Esophagus mucosa (tissue), 1 donor: Measurements from ENCODE around the gene PRR12. TPM values are rescaled to one million over a fixed set of nuclear protein-coding genes. Genes with fewer than 3 reads are reported as not detected.
"Not testable (repeated sequence)": the region's sequence is repeated elsewhere in the genome, so short reads cannot be mapped to it uniquely, and the experiment has no call there.

Experiments
- ATAC-seq: fragments of 200-7000 bp; cut with Tn5 transposase; one replicate; pipeline ENCODE4 v1.9.1; 2020
- total RNA-seq: library from RNA; stranded (reverse); gene quantifications from one replicate; pipeline ENCODE4 v1.2.4, GENCODE V29; 2023
- donor health status: DM: yes; HTN: yes; CAD: no.

The PRR12 gene
- total RNA-seq, 1 donor from 2014 or later, result 11.7 TPM

- ATAC-seq, result peak; percentile 14
These were observed 34.3 kb downstream of the PRR12 start for GRCh38 chr19:49624967-49625910.

DNA sequence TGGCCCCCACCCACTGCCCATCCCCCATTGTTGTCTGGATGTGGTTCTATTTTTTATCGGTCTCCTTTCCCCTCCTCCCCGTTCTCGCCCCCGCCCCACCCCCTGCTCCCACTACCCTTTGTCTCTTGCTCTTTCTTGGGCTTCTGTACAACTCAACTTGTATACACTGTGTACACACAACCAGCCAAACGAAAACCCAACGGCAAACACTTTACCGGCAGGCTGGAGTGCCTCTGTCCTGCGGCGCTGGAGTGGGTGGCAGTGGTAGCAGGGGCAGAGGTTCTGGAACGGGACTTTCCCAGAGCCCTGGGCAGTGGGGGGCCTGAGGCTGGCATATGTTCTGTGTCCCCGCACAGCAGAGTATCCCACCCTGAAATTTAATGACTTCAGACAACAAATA is 35.2 kb downstream of the PRR12 start:
- no peak for ATAC-seq

- ATAC-seq, result no peak
These were observed 38.7 kb downstream of the PRR12 start for GRCh38 chr19:49629659-49630058.

DNA sequence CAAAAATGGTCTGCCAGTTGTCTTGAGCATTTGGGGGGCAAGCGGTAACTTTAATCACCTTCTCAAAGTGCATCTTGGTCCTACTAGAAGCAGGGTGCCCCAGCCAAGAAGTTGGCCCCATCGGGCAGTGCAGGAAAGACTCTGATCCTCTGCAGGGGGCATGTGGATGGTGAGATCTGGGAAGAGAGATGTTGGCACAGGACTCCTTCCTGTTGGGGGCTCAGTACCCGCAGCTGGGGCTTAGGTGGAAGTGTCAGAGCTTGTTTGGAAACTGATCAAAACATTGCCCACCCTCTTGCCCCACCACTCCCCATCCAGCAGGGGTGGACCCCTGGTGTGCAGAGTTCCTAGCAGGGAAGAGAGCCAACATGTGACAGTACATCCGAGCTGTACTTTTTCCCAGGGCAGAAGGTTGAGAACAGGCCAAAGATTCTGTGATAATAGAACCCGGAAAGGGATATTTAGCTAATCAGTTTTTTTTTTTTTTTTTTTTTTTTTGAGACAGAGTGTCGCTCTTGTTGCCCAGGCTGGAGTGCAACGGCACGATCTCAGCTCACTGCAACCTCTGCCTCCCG is 40.1 kb downstream of the PRR12 start:
- peak; percentile 16 for ATAC-seq

DNA sequence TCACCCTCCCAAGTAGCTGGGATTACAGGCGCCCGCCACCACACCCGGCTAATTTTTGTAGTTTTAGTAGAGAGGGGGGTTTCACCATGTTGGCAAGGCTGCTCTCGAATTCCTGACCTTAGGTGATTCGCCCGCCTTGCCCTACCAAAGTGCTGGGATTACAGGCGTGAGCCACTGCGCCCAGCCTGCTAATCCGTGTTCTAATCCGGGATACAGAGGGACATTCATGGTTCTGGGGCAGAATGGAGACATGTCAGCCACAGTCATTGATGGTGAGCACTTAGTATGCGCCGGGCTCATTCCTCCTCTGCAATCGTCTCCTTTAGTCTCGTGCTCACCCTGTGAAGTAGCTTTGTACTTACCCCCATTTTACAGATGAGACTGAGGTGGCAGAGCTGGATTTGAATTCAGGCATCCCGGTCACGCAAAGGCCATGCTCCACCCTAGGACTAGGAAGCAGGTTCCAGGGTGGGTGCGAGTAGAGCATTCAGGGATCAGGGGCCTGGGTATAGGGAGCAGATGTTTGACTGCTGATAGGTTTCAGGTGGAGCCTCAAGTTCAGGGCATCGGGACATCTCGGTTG is 40.7 kb downstream of the PRR12 start:
- ATAC-seq, result no peak

- no peak for ATAC-seq
These were observed 41.6 kb downstream of the PRR12 start for GRCh38 chr19:49632576-49632975.

DNA sequence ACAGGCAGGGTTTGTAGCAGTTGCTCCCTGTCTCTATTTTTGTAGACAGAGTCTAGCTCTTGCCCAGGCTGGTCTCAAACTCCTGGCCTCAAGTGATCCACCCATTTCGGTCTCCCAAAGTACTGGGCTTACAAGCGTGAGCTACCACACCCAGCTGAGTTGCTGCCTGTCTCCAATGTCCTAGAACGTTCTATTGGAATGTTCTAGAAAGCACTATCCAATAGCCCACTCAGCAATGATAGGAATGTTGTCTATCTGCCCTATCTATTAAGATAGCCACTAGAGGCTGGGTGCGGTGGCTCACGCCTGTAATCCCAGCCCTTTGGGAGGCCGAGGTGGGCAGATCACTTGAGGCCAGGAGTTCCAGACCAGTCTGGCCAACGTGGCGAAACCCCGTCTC is 42.3 kb downstream of the PRR12 start:
- not testable (repeated sequence) for ATAC-seq

DNA sequence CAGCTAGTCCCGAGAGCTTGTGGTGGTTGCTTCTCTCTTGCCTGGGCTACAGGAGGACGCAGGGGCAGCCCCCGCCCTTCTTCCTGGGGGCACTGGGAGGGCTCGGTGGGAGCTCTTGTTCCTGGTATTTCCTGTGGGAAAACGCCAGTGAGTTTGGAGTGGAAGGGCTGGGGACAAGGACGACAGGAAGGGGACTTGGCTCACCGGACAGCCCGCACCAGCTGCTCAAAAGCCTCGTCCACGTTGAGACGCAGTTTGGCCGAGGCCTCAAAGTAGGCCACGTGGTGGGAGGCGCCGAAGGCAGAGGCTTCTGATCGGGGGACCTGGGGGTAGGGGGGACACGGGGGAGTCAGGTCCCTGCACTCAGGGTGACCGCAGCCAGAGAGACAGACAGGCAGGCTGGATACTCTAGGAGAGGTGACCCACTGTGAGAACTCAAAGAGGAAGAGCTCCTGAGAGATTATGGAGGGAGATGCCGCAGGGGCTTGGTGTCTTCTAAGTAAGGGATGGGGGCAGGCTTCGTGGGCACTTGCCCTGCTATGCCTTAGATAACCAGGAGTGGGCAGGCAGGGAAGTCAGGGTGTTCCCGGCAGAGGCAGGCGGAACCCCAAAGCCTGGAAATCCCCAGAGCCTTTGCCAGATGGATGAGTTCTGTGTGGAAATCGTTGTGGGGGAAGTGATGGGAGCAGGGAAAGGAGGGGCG is 44.7 kb downstream of the PRR12 start:
- ATAC-seq, result no peak

- no peak for ATAC-seq
These were observed 45.4 kb downstream of the PRR12 start for GRCh38 chr19:49636233-49636932.

DNA sequence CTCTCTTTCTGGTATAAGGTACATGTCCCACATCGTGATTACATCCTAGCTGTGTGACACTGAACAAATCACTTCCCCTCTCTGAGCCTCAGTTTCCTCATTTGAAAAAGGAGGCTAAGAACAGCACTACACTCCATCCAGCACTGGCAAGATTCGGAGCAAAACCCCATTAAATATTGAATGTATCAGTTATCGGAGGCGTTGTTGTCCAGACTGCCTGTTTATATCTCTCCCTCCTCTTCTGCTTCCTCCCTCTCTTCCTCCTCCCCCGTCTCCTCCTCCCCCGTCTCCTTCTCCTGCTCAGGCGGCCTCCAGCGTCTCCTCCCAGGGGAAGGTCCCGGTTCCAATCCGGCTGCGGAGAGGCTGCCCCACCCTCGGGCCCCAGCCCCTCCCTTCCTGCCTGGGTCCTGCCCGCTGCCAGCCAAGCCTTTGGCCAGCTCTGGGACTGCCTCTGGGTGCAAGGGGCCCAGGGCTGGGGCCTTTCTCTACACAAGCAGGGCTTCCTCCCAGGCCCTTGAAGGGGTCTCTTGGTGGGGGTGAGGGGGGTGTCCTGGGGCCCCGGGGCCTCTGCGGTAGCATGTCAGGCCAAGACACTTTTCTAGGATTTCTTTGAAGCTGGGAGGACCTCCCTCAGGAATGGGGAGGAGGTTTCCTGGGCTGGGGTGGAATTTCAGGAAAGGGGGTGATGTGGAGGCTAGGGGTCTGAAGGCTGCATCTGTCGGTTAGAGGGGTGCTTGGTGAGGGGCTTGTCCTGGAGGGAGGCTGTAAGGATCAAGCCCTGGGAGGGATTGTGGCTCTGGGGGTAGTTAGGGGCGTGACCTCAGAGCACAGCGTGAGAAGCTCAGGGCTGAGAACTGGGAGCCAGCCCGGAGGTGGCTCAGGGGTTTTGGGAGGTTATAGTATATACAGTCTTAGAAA is 47.1 kb downstream of the PRR12 start:
- peak; percentile 3 for ATAC-seq

- no peak for ATAC-seq
These were observed 48.6 kb downstream of the PRR12 start for GRCh38 chr19:49639401-49640112.

- ATAC-seq, result peak; percentile 74
These were observed 49.3 kb downstream of the PRR12 start, which contains the start of gene RRAS for GRCh38 chr19:49640113-49640898. TSS of gene RRAS (minus strand) at chr19:49640143. CDS start at chr19:49640098, 45 bp downstream.

DNA sequence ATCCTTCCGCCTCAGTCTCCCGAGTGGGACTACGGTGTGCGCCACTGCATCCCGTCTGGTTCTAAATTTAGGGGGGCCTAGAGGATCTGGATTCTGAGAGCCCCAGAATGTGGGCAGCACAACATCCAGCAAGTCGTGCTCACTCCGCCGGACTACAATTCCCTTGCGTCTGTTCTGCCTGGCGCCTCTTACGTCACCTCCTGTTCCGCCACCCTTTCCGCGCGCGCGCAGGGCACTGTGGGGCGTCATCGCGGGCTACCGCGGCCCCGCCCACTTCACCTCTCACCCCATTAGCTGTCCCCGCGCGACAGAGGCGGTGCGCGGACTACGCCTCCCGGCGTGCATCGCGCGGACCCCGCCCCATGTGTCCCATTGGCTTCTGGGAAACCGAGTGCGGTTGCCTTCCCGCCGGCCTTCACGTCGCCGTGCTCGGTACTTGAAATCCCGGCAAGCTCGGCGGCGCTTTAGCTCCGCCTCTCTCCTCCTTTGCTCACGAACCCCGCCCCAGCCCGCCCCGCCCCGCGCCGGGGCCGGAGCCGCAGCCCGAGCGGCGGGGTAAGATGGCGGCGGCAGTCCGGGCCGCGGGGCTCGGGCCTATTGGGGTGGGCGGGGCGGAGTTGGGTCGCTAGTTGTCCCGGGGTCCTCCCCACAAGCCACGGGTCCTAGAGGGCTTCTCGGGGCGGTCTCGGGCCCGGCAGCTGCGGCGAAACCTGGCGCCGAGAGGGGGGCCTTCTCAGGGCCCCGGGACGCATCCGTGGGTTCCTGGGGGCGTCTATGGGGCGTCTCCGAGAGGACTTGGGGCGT is 50.9 kb downstream of the PRR12 start, which contains the start of gene SCAF1:
TSS of gene SCAF1 (plus strand) at position 522 of the 804 bp plus-strand sequence. CDS start 2,818 bp downstream, outside the sequence.
- ATAC-seq, result peak; percentile 84

DNA sequence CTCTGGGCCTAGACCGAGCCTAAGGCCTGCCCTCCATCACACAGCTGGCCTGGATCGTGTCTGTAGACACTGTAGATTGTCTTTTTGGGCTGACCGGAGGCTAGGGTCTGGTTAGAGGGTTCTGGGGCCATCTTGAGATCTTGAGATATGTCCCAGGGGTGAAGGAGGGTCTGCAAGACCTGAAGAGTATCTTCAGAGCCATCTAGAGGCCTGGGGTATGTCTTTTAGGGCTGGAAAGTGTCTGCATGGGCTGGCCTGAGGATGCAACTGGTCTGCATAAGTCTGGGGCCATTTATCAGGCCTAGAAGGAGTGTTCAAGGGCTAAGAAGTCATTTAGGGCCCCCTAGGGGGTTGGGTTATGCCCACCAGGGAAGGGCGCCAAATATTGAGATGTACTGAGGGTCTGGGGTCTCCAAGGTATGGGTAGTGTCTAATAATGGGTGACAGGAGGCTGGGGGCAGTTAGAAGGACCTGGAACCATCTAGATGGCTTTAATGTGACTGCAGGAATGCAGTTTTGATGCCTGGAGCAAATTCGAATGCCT is 51.6 kb downstream of the PRR12 start:
- ATAC-seq, result no peak

- no peak for ATAC-seq
These were observed 52.5 kb downstream of the PRR12 start for GRCh38 chr19:49643466-49643865.

DNA sequence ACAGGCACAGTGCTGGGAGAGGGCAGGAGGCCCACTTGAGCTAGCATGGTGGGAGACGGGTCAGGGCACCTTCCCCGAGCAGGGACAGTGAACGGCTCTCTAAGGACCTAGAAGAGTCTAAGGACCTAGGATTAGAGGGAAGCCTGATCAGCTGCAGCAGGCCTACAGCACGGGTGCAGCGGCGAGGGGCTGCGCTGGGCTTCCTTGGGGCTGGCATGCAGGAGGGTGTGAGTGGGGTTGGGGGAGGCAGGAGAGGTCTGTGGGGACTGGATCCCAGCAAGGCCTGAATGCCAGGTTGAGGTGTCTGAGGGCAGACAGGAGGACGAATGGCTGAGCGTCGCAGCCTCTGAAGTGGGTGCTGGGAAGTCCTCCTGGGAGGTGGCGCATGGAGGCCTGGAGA is 54.6 kb downstream of the PRR12 start:
- no peak for ATAC-seq

- ATAC-seq, result no peak
These were observed 55.0 kb downstream of the PRR12 start for GRCh38 chr19:49645995-49646394.

- ATAC-seq, result no peak
These were observed 55.6 kb downstream of the PRR12 start for GRCh38 chr19:49646586-49646985.
